Breast epithelium (tissue), 3 donors: ENCODE measurements around the gene TBPL2.

Experiments used
- POLR2A ChIP-seq: fragments of 450-650 bp; IDR thresholded peaks from one replicate; pipeline ENCODE4 v1.6.1; 2016; ENCODE audit warnings: antibody characterized with exemption, mild to moderate bottlenecking, moderate library complexity
- TF ChIP-seq, protein P1 (sequence below), 3 donors: fragments of 450-650 bp; IDR thresholded peaks; one replicate each; pipeline ENCODE4 v1.5.1; 2016 to 2017; ENCODE audit warnings: antibody characterized with exemption in 3 of 3, mild to moderate bottlenecking in 3 of 3, moderate library complexity in 3 of 3

DNA sequence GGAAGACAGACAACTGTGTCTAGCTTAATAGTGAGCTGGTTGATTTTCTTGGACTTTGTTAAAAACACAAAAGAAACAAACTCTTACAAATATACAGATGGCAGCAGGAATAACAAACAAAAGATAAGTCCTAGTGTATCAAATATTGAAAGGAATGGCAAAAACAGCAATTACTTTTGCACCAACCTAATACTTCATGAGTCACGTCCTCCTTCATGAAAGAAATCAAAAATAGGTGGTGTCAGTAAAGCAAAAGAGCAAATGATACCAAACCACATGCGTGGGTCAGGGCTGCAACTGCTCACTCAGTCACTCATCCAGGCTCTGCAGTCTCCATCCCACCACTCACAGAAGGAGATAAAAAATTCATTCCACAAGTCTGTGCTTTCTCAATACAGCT lies 40.6 kb downstream of the TBPL2 start:
- TF ChIP-seq, protein P1, sequence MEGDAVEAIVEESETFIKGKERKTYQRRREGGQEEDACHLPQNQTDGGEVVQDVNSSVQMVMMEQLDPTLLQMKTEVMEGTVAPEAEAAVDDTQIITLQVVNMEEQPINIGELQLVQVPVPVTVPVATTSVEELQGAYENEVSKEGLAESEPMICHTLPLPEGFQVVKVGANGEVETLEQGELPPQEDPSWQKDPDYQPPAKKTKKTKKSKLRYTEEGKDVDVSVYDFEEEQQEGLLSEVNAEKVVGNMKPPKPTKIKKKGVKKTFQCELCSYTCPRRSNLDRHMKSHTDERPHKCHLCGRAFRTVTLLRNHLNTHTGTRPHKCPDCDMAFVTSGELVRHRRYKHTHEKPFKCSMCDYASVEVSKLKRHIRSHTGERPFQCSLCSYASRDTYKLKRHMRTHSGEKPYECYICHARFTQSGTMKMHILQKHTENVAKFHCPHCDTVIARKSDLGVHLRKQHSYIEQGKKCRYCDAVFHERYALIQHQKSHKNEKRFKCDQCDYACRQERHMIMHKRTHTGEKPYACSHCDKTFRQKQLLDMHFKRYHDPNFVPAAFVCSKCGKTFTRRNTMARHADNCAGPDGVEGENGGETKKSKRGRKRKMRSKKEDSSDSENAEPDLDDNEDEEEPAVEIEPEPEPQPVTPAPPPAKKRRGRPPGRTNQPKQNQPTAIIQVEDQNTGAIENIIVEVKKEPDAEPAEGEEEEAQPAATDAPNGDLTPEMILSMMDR (IDR thresholded peaks at IDR 0.05): no peak
- TF ChIP-seq POLR2A: no peak
